GM18526 (cell line): Measurements from ENCODE around the gene CARD19.

Experiments used
- POLR2A ChIP-seq: IDR thresholded peaks from 3 replicates; pipeline ENCODE4 v1.6.1; 2011; ENCODE audit not compliant: insufficient read length; ENCODE audit errors: extremely low read depth

The CARD19 gene

GRCh38 chr9:93138171-93138764, 42.3 kb downstream of the CARD19 start:
- TF ChIP-seq POLR2A, result no peak

DNA sequence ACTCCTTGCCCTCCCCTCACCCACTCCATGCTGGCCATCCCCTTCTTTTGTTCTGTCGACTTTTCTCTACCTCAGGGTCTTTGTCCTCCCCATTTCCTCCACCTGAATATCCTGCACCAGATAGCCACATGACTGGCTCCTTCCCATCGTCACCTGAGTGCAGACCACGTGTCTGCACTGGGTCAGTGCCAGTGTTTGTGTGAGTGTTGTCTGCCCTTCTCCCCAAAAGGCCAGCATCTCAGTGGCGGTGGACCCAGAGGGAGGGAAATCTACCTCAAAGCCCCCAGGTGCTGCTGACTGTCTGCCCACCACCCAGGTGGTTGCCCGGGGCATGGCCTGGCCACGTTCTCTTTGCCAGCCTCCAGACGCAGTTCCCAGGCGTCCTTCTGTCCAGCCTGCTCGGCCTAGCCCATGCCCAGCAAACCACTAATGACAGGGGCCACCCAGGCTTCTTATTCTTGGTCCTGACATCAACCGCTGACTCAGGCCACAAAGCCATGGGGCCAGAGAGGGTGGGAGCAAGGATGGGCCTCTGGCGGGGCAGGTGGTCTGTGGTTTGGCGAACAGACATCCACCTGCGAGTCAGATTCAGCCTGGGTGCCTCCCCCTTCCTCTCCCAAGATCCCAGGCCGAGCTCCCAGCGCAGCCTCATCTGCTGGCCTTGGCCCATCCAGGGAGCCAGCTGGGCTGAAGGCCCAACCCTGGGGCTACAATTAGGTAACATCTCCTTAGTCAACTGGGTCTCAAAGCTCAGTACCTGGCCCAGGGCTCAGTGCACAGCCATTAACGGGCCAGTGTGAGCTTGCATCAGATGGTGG, 43.6 kb downstream of the CARD19 start:
- no peak for TF ChIP-seq POLR2A

DNA sequence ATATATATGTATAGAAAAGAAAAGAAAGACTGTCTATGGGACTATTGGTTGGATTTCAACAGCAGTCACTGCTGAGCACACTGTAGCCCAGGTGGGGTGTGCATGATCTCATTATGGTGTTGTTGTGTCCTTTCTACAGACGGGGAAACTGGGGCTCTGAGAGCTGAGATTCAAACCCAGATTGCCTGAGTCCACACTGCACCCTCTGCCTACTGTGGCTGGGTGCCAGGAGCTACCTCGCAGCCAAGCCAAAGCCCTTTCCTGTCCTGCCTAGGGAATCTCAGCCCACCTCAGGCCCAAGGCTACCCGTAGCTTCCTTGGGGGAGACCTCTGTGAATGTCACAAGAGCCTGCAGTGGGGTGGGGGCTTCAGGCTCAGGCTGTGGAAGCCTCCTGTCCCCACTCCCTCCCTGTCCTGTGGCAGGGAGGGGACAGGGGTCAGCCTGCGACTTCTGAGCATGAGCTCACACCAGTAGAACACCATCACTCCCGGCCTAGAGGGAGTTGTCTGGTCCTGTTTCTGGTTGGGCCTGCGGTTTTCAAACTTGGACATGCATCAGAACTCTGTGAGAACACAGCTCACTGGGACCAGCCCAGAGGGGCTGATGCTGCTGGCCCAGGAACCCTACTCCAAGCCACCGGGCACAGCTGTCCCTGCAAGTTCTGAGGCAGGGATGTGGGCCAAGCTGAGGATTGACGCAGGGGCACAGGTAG, 45.9 kb downstream of the CARD19 start:
- no peak for TF ChIP-seq POLR2A

GRCh38 chr9:93143830-93144530, 48.0 kb downstream of the CARD19 start:
- no peak for TF ChIP-seq POLR2A

GRCh38 chr9:93147632-93148031, 51.6 kb downstream of the CARD19 start:
- TF ChIP-seq POLR2A, result no peak

GRCh38 chr9:93148721-93149120, 52.7 kb downstream of the CARD19 start:
- no peak for TF ChIP-seq POLR2A

GRCh38 chr9:93149361-93149760, 53.3 kb downstream of the CARD19 start:
- no peak for TF ChIP-seq POLR2A

GRCh38 chr9:93151097-93151784, 55.2 kb downstream of the CARD19 start:
- no peak for TF ChIP-seq POLR2A

GRCh38 chr9:93154293-93154903, 58.4 kb downstream of the CARD19 start:
- TF ChIP-seq POLR2A, result no peak

DNA sequence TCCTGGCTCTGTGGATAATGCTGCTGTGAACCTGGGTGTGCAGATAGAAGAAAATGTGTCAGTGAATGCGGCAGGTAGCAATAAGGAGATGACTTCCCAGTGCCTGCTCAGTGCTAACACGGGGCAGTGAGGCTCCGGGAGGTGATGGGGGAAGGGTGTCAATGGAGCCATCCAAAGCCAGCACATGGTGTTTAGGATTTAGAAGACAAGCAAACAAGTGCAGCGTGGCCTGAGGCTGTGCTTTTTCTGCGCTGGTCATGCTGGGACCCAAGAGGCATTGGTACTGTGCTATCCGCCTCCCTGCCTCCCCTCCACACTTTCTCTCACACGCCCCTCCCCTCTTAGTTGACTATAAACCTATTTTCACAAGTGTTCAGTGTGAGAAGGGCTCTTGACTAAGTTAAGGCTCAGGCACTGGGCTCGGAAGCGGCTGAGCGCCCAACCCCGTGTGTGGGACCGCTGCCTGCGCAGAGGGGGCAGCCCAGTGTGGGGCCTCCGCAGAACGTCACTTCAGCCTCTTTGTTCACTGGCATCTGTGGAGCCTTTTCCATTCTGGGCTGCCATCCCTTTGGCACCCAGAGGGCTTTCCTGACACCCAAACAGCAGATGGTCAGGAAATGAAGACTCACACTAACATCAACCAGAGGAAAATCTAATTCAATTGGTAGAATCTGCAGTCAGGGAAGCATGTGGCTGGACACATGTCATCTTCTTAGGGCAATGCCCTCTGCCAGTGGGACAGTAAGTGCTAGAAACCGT, 59.9 kb downstream of the CARD19 start:
- no peak for TF ChIP-seq POLR2A

DNA sequence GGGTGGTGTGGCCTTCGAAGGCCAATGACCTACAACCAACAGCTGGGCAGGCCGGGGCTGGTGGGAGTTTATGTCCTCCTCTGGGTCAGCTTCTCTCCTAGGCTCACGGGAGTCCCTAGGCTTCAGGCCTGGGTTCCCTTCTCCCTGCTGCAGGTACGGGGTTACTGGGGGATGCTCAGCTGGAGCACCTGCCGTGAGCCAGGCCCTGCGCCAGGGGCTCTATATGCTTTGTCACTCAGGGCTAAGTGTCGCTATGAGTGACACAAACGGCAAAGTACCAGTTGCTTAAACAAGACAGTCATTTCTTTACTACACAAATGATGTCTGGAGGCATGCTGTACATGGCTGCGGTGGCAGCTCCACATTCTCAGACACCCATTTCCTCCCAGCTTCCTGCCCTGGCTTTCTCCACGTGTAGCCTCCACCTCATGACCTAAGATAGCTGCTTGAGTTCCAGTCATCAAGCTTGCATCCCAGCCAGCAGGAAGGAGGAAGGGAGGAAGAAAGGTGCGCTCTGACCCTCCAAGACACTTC, 60.5 kb downstream of the CARD19 start:
- TF ChIP-seq POLR2A, result no peak

DNA sequence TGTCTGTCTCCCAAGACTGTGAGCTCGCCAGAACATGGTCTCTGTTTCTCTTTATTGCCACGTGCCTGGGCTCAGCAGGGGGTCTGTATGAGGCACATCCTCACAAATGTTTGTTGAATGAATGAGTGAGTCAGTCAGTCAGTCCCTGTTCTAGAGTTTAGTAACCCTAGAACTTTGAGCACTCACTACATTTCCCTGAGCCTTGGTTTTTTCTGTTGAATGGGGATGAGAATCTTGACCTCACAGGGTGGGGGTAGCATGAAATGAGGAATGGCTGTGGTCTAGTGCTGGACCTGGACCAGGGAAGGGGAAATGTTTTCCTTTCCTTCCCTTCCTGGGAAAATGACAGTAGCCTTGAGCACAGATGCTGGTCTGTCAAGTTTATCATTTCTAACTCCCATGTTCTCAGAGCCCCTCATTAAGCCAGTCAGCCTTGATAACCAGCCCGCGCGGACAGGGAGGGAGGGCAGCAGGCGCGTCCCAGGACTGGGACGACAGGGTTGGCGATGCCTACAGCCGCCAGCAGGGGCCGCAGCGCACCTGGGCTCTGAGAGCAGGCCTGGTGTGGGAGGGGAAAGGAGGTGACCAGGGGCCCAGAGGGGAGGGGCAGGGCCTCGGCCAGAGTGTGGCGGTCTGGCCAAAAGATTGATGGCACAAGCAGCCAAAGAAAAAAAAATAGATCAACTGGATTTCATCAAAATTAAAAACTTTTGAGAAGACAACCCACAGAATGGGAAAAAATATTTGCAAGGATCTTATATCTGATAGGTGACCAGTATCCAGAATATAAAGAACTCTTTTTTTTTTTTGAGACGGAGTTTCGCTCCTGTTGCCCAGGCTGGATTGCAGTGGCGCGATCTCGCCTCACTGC, 63.8 kb downstream of the CARD19 start:
- TF ChIP-seq POLR2A, result no peak
